CD1c-positive myeloid dendritic cell (primary cell): ENCODE measurements around the gene MPC1.
"Not testable (repeated sequence)": the region's sequence is repeated elsewhere in the genome, so short reads cannot be mapped to it uniquely, and the experiment has no call there.

Experiments used
- DNase-seq: peaks from one replicate; pipeline ENCODE4 v3.0.0-alpha.2; 2016; ENCODE audit errors: extremely low spot score

Gene MPC1

GRCh38 chr6:166381381-166381732, 1.4 kb downstream of the MPC1 start:
- DNase-seq, result no peak

GRCh38 chr6:166379800-166380199, 2.9 kb downstream of the MPC1 start:
- DNase-seq, result no peak

GRCh38 chr6:166379103-166379586, 3.6 kb downstream of the MPC1 start:
- DNase-seq, result no peak

DNA sequence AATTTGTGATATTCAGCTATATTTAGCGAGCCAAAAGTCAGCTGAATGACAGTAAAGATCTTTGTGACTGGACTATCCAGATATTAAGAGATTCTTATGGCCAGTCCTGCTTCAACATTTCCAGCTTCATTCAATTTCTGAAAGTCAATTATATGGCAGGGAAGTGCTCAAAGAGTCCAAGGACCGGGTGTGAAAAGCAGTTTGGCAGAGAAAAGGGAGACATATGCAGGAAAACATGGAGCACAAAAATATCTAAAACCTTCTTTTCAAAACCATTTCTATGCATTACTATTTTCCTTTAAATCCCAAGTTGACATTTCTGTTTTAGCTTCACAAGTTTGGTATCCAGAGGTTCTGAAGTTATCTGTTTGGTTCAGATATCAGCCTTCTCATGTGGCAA, 5.0 kb downstream of the MPC1 start:
- DNase-seq, result no peak

DNA sequence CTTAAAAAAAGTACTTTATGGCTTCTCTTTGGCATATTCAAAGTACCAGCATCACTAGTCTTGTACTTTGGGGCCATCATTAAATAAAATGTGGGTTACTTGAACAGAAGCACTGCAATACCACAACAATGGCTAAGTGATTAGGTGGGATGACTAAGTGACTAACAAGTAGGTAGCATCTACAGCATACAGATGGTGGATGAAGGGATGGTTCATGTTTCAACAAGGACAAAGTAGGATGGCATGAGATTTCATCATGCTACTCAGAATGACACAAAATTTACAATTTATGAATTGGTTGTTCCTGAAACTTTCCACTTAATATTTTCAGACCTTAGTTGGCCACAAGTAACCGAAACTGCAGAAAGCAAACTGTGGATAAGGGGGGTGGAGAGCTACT, 7.7 kb downstream of the MPC1 start:
- DNase-seq, result no peak

DNA sequence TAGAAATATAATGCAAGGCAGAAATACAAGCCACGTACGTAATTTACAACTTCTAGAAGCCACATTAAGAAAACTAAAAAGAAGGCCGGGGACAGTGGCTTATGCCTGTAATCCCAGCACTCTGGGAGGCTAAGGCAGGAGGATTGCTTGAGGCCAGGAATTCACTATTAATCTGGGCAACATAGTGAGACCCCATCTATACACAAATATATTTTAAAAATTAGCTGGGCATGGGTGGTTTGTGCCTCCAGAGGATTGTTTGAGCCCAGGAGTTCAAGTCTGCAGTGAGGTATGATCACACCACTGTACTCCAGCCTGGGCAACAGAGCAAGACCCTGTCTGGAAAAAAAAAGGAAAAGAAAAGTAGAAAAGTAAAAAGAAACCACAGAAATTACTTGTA, 12.3 kb downstream of the MPC1 start:
- no peak for DNase-seq

GRCh38 chr6:166369782-166370181, 13.0 kb downstream of the MPC1 start:
- no peak for DNase-seq

DNA sequence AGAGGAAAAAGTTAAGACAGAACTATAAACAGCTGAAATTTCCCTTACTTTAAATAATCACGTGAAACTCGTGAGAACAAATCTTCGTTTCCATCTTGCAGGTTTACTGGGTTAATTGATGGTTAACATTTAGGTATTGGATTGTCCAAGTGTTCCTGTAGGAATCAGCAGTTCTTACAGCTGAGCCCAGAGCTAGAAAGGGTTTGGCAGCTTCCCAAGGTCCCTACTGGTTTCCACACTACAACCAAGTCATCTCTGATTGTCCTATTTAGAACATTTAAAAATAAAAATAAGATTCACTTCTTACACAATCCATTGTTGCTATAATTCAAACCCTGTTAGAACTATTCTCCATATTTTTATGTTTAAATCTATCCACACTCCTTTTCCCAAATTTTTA, 15.8 kb downstream of the MPC1 start:
- no peak for DNase-seq

- no peak for DNase-seq
These were observed 16.9 kb downstream of the MPC1 start for GRCh38 chr6:166365806-166366205.

- DNase-seq, result no peak
These were observed 17.5 kb downstream of the MPC1 start for GRCh38 chr6:166365221-166365620.

DNA sequence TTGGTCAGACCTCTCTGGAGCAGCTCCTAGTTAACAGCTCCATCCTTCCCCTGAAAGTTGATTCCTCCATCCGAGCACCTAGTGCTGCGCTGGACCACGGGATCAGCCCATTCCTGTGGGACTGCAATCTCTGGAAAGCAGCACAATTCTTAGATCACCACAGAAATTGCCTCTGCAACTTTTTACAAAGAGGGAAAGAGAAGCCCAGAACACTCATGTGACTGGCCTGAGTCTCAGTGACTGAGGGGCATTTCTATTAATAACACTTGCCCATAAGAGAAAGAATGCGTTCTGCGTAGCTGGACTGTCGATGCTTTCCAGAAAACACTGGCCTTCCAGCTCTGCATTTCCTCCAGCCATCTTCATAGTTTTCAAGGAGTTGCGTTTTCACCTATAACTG, 18.3 kb downstream of the MPC1 start:
- no peak for DNase-seq

GRCh38 chr6:166362427-166362826, 20.3 kb downstream of the MPC1 start:
- not testable (repeated sequence) for DNase-seq

- DNase-seq, result peak; percentile 26
These were observed 21.7 kb downstream of the MPC1 start for GRCh38 chr6:166361077-166361429.

DNA sequence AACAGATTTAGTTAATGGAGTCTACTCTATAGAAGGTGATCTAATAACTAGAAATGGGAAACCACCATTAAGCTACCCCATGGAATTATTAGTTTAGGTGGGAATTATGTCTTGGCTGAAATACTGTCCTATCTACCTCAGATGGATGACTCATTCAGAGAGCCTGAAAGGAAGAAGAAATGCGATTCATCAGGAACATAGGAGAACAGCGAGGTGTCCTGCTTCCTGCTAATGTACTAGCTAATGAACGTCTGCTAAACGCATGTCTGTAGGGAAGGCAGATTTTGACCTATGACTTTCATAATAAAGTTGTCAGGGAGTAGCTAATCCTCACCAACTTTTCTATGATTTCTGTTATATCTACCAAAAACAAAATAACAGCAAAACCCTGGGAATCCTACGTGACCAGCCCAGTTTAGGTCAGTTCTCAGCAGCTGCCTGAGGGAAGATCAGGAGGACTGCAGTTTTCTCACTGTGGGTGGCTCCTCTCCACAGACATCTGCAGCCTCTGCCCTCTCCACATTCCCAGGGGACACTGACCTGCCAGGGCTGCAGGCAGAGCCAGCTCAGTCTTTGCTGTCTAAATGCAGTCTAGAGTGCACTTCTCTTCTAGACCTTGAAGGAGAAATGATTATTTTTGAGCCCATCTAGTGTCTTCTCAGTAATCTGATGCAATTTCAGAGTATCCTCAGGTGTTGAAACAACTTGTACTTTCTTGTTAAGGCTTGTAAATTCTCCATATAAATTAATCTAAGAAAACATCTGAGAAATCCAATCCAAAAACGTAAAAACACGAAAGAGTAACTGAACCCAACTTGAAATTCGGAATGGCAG, 22.3 kb downstream of the MPC1 start:
- DNase-seq, result peak; percentile 7

DNA sequence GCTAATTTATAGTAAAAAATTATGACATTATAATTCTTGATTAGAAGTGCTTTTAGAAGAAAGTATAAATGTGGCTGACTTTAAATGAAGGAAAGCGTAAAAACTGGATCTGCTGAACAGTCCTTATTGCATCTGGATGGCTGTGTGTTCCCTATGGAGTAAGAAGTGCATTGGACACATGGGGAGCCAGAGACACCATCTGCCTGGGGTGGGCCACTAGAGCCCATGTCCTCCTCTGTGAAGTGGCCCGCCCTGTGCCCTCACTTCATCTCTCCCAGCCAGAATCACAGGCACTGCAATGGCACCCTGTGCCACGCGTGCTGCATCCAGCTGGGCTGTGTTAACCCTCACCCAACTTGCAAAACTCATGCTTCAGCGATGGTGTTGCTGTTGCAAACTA, 27.2 kb downstream of the MPC1 start:
- no peak for DNase-seq

- no peak for DNase-seq
These were observed 27.8 kb downstream of the MPC1 start for GRCh38 chr6:166354965-166355364.

GRCh38 chr6:166354143-166354542, 28.6 kb downstream of the MPC1 start:
- no peak for DNase-seq

GRCh38 chr6:166353507-166353906, 29.2 kb downstream of the MPC1 start:
- DNase-seq, result no peak

DNA sequence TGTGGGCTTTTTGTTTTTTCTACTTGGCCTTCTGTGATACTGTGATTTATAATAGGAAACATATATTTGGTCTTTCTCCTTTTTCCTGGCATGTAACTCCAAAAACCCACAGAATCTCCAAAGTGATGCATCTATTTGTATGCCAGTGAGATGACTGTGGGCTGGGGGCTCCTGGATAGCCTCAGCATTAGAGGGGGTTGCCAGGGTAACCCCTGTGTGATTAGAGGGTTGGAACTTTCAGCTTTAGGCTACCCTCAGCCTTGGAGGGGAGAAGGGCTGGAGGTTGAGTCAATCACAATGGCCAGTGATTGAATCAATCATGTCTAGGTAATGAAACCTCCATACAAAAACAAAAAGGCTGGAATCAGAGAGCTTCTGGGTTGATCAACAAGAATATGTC, 29.8 kb downstream of the MPC1 start:
- no peak for DNase-seq

DNA sequence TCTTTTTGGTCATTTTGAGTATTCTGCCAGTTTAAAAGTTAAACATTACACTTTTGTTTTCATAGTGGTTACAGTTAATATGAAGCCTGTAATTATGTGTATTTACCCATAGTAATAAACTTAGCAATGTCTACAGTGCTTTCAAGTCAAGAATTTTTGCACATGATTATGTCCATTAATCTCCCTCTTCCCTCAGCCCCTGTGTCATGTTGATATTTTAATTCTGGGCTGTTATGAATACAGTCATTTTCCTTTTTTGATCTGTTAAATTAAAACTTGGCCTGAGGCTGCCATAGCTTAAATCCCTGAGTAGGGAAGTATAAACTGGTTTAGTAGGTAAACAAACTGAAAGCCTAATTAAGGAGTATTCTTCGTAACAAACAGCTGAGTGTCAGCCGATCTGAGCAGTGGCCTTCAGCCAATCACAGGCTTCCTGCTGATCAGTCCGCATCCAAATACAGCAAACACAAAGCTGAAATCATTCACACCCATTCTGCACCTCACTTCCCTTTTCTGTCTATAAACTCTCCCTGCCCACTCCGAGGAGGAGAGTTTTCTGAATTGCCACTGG, 30.9 kb downstream of the MPC1 start:
- peak; percentile 76 for DNase-seq

DNA sequence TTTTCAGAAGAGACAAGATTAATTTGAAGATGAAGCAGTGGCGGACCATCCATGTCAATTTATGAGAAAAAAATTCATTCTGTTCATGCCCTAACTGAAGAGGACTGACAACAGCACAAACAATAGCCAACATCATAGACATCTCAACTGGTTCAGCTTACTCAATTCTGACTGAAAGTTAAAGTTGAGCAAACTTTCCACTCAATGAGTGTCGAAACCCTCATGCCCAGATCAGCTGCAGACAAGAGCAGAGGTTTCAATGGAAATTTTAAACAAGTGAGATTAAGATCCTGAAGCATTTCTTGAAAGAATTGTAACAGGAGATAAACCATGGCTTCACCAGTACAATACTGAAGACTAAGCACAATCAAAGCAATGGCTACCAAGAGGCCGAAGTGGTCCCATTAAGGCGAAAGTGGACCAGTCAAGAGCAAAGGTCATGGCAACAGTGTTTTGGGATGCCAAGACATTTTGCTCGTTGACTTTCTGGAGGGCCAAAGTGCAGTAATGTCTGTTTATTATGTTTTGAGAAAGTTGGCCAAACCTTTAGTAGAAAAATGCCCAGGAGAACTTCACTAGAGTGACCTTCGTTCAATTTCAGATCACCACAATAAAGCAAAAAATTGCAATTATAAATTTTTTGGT, 34.3 kb downstream of the MPC1 start:
- no peak for DNase-seq

GRCh38 chr6:166346965-166347364, 35.8 kb downstream of the MPC1 start:
- DNase-seq, result peak; percentile 54

- no peak for DNase-seq
These were observed 36.3 kb downstream of the MPC1 start for GRCh38 chr6:166346449-166346848.
